Measurements from ENCODE around the gene ALOX12B. TPM values are rescaled to one million over a fixed set of nuclear protein-coding genes. Genes with fewer than 3 reads are reported as not detected.

Gene ALOX12B
- total RNA-seq (1 to 10 TPM in 1 of 5 donors, under 1 TPM in 3, not detected in 1; 0.63 to 1.1 (median 0.81) TPM), total RNA-seq (0 to 0.84 (median 0.35) reads per million in 29 experiments)
- 0.48 TPM for total RNA-seq (2013)

DNA sequence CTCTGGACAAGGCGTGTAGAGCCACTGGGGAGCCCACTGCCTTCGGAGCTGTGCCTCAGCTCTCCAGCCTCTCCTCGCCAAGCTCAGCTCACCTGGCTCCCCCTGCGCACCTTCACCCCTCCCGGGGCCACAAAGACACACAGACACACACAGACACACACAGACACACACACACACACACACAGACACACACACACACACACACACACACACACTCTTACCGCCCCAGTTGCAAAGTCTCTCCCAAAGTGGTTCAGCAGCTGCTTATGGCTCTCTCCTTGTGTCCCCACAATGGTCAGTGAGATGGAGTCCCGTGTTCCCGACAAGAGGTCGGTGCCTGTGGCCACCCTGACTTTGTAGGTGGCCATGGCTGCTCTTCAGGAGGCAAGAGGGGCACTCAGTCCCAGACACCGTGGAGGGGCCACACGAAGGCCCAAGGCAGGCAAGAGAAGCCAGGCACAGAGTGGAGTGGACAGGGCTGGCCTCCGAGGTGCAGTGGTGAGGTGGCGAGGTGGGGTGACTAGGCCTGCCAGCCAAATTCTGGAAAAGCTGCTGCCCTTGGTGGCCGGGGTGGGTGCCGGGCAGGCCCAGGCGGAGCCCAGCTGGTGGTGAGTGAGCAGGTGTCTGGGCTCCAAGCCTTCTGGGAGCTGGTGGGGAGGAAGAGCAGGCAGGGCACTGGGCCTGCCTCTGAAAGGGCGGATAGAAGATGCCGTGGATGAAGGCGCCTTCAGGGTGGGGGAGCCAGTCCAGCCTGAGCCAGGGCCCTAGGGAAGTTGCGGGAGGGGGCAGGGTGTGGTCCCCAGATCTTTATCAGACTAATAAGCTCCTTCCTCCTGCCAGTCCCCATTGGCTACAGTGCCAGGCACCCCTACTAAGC, at the start of gene ALOX12B:
Gene ALOX12B, minus strand, starts transcription at position 642 of the 877 bp plus-strand sequence. Its CDS starts 274 bp downstream, at position 368.
- Histone ChIP-seq H3K27ac (ENCODE audit: low read length) (no peak within 1 kb of the TSS), H3K27me3 (replicated peaks in 1 of 2; ENCODE audit: control insufficient read depth in 2 of 2, extremely low read depth in 1 of 2, insufficient read depth in 2 of 2, low read length in 1 of 2) (peaks cover 2 to 56% of the 10 kb centered on the region in 2 experiments), H3K4me3 (ENCODE audit: control insufficient read depth in 1 of 2, extremely low read depth in 1 of 2, low read length in 1 of 2) (no peak within 1 kb of the TSS), H3K9me3 (no peaks in the 10 kb centered on the region), H3K4me1 (ENCODE audit: control insufficient read depth in 1 of 2, extremely low read depth in 1 of 2, insufficient read depth in 2 of 2, low read length in 2 of 2) (no peaks in the 10 kb centered on the region), H3K36me3 (ENCODE audit: control insufficient read depth in 2 of 2, extremely low read depth in 1 of 2, insufficient read depth in 1 of 2, low read length in 1 of 2) (no peaks in the 10 kb centered on the region)
- 83% methylated on average over 15 of the region's 20 CpGs for WGBS (ENCODE audit: insufficient coverage)
- Mint-ChIP-seq H3K4me3 (no peak within 1 kb of the TSS), H3K36me3 (no peaks in the 10 kb centered on the region), H3K27ac (no peak within 1 kb of the TSS), H3K9me3 (no peaks in the 10 kb centered on the region), H3K27me3 (peaks cover 20 to 40% of the 10 kb centered on the region in 2 donors), H3K4me1 (peaks cover 0 to 5% (median 0%) of the 10 kb centered on the region in 3 donors)
- DNase-seq = no peak
- ChIA-PET POLR2A (no interaction called here), CTCF (interaction anchor here (0.7 to 1.0 kb wide), 2 partner anchors 14 to 21 kb away, joined by 3 to 5 read pairs; no protein-coding TSS in a partner anchor)
- ATAC-seq (replicated peaks in 1 of 4) = no peak

DNA sequence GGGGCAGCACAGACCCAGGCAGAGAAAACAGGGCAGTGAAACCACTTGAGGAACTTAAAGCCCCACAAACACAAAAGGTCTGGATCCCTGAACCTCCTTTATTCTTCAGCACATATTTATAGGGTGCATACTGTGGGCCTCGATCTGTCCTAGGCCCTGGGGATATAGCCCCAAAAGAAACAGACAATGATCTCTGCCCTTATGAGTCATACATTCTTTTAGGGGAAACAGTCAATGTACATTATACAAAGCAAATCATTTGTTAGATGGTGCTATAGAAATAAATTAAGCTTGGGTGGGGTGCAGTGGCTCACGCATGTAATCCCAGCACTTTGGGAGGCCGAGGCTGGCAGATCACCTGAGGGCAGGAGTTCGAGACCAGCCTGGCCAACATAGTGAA, 46.4 kb upstream of the ALOX12B start:
- no peaks in the 10 kb centered on the region for H3K36me3 ChIP-seq (ENCODE audit: control insufficient read depth in 2 of 2, extremely low read depth in 1 of 2, insufficient read depth in 1 of 2, low read length in 1 of 2)
- ATAC-seq (replicated peaks in 1 of 4) = no peak
- H3K4me3 ChIP-seq (ENCODE audit: control insufficient read depth in 1 of 2, extremely low read depth in 1 of 2, low read length in 1 of 2) = no peak overlapping the region
- 70% methylated on average over 3 of the region's 4 CpGs for WGBS (ENCODE audit: insufficient coverage)
- no peaks in the 10 kb centered on the region for H3K27me3 Mint-ChIP-seq
- no peaks in the 10 kb centered on the region for H3K36me3 Mint-ChIP-seq
- no peaks in the 10 kb centered on the region for H3K9me3 Mint-ChIP-seq
- no peaks in the 10 kb centered on the region for H3K9me3 ChIP-seq
- H3K4me1 Mint-ChIP-seq = peaks cover 0 to 2% (median 0%) of the 10 kb centered on the region in 3 donors
- H3K4me3 Mint-ChIP-seq = no peak overlapping the region
- no peak for DNase-seq
- H3K4me1 ChIP-seq (ENCODE audit: control insufficient read depth in 1 of 2, extremely low read depth in 1 of 2, insufficient read depth in 2 of 2, low read length in 2 of 2) = peaks cover 4 to 14% of the 10 kb centered on the region in 2 experiments
- ChIA-PET CTCF (interaction anchor here in 1 of 2 donors (1.0 kb wide), 1 partner anchor 88 kb away, joined by 3 read pairs; no protein-coding TSS in a partner anchor), POLR2A (interaction anchor here (0.6 kb wide), 4 partner anchors 15 to 180 kb away, joined by 3 to 5 read pairs (median 3); no protein-coding TSS in a partner anchor)
- H3K27me3 ChIP-seq (replicated peaks in 1 of 2; ENCODE audit: control insufficient read depth in 2 of 2, extremely low read depth in 1 of 2, insufficient read depth in 2 of 2, low read length in 1 of 2) = peaks cover 0 to 16% of the 10 kb centered on the region in 2 experiments
- no peak overlapping the region for H3K27ac ChIP-seq (ENCODE audit: low read length)
- no peak overlapping the region for H3K27ac Mint-ChIP-seq

DNA sequence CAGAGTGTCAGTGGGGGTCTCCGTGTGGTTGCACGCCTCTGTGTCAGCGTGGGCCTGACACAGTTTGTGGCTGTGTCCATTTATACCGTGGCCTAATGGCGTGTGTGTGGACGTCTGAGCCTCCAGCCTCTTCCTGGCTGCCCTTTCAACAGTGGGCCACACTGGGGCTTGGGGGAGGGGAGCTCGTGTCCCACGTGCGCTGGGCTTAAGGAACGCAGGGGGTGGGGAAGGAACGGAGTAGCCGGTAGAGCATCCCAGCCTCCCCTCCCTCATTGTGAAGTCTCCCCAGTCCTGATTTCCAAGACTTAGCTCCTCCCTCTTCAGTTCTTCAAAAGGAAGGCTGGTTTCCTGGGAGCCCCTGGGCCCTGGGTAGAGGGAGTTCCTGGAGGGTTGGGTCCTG, 45.9 kb upstream of the ALOX12B start:
- Mint-ChIP-seq H3K4me1 (peaks cover 0 to 2% (median 0%) of the 10 kb centered on the region in 3 donors), H3K4me3 (no peak overlapping the region), H3K36me3 (no peaks in the 10 kb centered on the region), H3K27me3 (no peaks in the 10 kb centered on the region), H3K9me3 (no peaks in the 10 kb centered on the region), H3K27ac (no peak overlapping the region)
- Histone ChIP-seq H3K27me3 (replicated peaks in 1 of 2; ENCODE audit: control insufficient read depth in 2 of 2, extremely low read depth in 1 of 2, insufficient read depth in 2 of 2, low read length in 1 of 2) (peaks cover 0 to 16% of the 10 kb centered on the region in 2 experiments), H3K9me3 (no peaks in the 10 kb centered on the region), H3K27ac (ENCODE audit: low read length) (no peak overlapping the region), H3K4me3 (ENCODE audit: control insufficient read depth in 1 of 2, extremely low read depth in 1 of 2, low read length in 1 of 2) (no peak overlapping the region), H3K4me1 (ENCODE audit: control insufficient read depth in 1 of 2, extremely low read depth in 1 of 2, insufficient read depth in 2 of 2, low read length in 2 of 2) (peaks cover 3 to 9% of the 10 kb centered on the region in 2 experiments), H3K36me3 (ENCODE audit: control insufficient read depth in 2 of 2, extremely low read depth in 1 of 2, insufficient read depth in 1 of 2, low read length in 1 of 2) (no peaks in the 10 kb centered on the region)
- DNase-seq = no peak
- ChIA-PET CTCF (interaction anchor here in 1 of 2 donors (0.7 kb wide), 1 partner anchor 50 kb away, joined by 4 read pairs; no protein-coding TSS in a partner anchor), POLR2A (interaction anchor here in 1 of 2 donors (0.6 kb wide), 1 partner anchor 180 kb away, joined by 3 read pairs; no protein-coding TSS in a partner anchor)
- peak in 1 of 4 experiments; percentile 6 for ATAC-seq (replicated peaks in 1 of 4)
- 92% methylated on average over 4 of the region's 12 CpGs for WGBS (ENCODE audit: insufficient coverage)

DNA sequence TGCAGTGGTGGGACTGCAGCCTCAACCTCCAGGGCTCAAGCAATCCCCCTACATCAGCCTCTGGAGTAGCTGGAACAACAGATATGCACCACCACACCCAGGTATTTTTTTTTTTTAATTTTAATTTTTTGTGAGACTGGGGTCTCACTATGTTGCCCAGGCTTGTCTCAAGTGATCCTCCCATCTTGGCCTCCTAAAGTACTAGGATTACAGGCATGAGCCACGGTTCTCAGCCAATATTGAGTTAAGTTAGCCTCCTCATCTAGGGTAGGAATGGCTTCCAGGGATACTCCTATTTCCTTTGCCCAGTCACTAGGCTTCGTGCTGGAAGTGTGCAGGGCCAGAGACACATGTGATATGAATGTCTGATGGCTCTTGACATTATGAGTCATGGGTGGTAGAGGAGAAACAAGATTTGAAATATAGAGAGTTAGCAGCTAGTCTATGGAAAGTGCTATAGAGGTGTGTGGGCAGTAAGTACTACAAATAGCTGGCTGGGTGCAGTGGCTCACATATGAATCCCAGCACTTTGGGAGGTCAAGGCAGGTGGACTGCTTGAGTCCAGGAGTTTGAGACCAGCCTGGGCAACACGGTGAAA, 44.4 kb upstream of the ALOX12B start:
- ChIA-PET CTCF (interaction anchor here in 1 of 2 donors (0.7 kb wide), 1 partner anchor 89 kb away, joined by 3 read pairs; no protein-coding TSS in a partner anchor), POLR2A (interaction anchor here in 1 of 2 donors (0.5 to 0.6 kb wide), 2 partner anchors 20 to 552 kb away, joined by 3 read pairs; no protein-coding TSS in a partner anchor)
- H3K36me3 Mint-ChIP-seq = no peaks in the 10 kb centered on the region
- WGBS (ENCODE audit: insufficient coverage) = 73% methylated on average over 3 of the region's 3 CpGs
- no peak for ATAC-seq (replicated peaks in 1 of 4)
- H3K4me1 Mint-ChIP-seq = peaks cover 4 to 6% (median 5%) of the 10 kb centered on the region in 3 donors
- H3K27ac Mint-ChIP-seq = no peak overlapping the region
- Histone ChIP-seq H3K36me3 (ENCODE audit: control insufficient read depth in 2 of 2, extremely low read depth in 1 of 2, insufficient read depth in 1 of 2, low read length in 1 of 2) (no peaks in the 10 kb centered on the region), H3K27ac (ENCODE audit: low read length) (no peak overlapping the region), H3K4me1 (ENCODE audit: control insufficient read depth in 1 of 2, extremely low read depth in 1 of 2, insufficient read depth in 2 of 2, low read length in 2 of 2) (peaks cover 0 to 3% of the 10 kb centered on the region in 2 experiments), H3K4me3 (ENCODE audit: control insufficient read depth in 1 of 2, extremely low read depth in 1 of 2, low read length in 1 of 2) (no peak overlapping the region), H3K9me3 (no peaks in the 10 kb centered on the region), H3K27me3 (replicated peaks in 1 of 2; ENCODE audit: control insufficient read depth in 2 of 2, extremely low read depth in 1 of 2, insufficient read depth in 2 of 2, low read length in 1 of 2) (peaks cover 0 to 24% of the 10 kb centered on the region in 2 experiments)
- DNase-seq = no peak
- peaks cover 0 to 3% of the 10 kb centered on the region in 2 donors for H3K27me3 Mint-ChIP-seq
- no peak overlapping the region for H3K4me3 Mint-ChIP-seq
- no peaks in the 10 kb centered on the region for H3K9me3 Mint-ChIP-seq

DNA sequence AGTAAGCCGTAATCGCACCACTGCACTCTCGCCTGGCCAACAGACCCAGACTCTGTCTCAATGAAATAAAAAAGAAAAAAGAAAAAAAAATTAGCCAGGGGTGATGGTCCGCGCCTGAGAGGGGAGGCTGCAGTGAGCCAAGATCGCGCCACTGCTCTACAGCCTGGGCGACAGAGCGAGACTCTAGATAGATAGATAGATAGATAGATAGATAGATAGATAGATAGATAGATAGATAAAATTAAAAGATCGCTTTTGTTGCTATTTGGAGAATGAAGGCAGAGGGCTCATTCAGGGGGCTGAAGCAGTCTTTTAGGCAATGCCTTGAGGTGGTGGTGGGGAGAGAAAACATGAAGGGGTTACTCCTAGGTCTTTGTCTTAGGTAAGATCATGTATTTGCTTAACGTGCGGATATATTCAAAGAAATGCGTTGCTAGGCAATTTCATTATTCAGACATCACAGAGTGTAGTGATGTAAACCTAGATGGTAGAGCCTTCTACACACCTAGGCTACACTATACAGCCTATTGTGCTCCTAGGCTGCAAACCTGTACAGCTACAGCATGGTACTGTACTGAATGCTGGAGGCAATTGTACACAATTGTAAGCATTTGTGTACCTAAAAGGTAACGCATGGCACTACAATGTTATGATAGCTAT, 40.7 kb upstream of the ALOX12B start:
- peaks cover 22 to 38% of the 10 kb centered on the region in 2 experiments for H3K4me1 ChIP-seq (ENCODE audit: control insufficient read depth in 1 of 2, extremely low read depth in 1 of 2, insufficient read depth in 2 of 2, low read length in 2 of 2)
- DNase-seq (peak in 1 of 35 experiments; percentile 16), ATAC-seq (replicated peaks in 1 of 4) (no peak)
- ChIA-PET POLR2A (no interaction called here), CTCF (no interaction called here)
- H3K4me3 ChIP-seq (ENCODE audit: control insufficient read depth in 1 of 2, extremely low read depth in 1 of 2, low read length in 1 of 2) = no peak overlapping the region
- no peaks in the 10 kb centered on the region for H3K9me3 ChIP-seq
- H3K27me3 ChIP-seq (replicated peaks in 1 of 2; ENCODE audit: control insufficient read depth in 2 of 2, extremely low read depth in 1 of 2, insufficient read depth in 2 of 2, low read length in 1 of 2) = peaks cover 0 to 45% of the 10 kb centered on the region in 2 experiments
- H3K4me1 Mint-ChIP-seq = peaks cover 37 to 42% (median 37%) of the 10 kb centered on the region in 3 donors
- no peaks in the 10 kb centered on the region for H3K36me3 ChIP-seq (ENCODE audit: control insufficient read depth in 2 of 2, extremely low read depth in 1 of 2, insufficient read depth in 1 of 2, low read length in 1 of 2)
- H3K27ac ChIP-seq (ENCODE audit: low read length) = no peak overlapping the region
- H3K9me3 Mint-ChIP-seq = no peaks in the 10 kb centered on the region
- H3K36me3 Mint-ChIP-seq = no peaks in the 10 kb centered on the region
- no peak overlapping the region for H3K27ac Mint-ChIP-seq
- no peak overlapping the region for H3K4me3 Mint-ChIP-seq
- 93% methylated on average over 10 of the region's 14 CpGs for WGBS (ENCODE audit: insufficient coverage)
- H3K27me3 Mint-ChIP-seq = peaks cover 5 to 27% of the 10 kb centered on the region in 2 donors
